ENCODE measurements around the gene KLK2.

GRCh38 chr19:50924586-50924985, 51.3 kb downstream of the KLK2 start:
- TF ChIP-seq, protein P1, sequence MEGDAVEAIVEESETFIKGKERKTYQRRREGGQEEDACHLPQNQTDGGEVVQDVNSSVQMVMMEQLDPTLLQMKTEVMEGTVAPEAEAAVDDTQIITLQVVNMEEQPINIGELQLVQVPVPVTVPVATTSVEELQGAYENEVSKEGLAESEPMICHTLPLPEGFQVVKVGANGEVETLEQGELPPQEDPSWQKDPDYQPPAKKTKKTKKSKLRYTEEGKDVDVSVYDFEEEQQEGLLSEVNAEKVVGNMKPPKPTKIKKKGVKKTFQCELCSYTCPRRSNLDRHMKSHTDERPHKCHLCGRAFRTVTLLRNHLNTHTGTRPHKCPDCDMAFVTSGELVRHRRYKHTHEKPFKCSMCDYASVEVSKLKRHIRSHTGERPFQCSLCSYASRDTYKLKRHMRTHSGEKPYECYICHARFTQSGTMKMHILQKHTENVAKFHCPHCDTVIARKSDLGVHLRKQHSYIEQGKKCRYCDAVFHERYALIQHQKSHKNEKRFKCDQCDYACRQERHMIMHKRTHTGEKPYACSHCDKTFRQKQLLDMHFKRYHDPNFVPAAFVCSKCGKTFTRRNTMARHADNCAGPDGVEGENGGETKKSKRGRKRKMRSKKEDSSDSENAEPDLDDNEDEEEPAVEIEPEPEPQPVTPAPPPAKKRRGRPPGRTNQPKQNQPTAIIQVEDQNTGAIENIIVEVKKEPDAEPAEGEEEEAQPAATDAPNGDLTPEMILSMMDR (IDR thresholded peaks at IDR 0.05) = no peak
- no peak for TF ChIP-seq EP300 (IDR thresholded peaks at IDR 0.05)
- TF ChIP-seq POLR2A (IDR thresholded peaks at IDR 0.05) = no peak
